ENCODE results near the gene RFX1.

DNA sequence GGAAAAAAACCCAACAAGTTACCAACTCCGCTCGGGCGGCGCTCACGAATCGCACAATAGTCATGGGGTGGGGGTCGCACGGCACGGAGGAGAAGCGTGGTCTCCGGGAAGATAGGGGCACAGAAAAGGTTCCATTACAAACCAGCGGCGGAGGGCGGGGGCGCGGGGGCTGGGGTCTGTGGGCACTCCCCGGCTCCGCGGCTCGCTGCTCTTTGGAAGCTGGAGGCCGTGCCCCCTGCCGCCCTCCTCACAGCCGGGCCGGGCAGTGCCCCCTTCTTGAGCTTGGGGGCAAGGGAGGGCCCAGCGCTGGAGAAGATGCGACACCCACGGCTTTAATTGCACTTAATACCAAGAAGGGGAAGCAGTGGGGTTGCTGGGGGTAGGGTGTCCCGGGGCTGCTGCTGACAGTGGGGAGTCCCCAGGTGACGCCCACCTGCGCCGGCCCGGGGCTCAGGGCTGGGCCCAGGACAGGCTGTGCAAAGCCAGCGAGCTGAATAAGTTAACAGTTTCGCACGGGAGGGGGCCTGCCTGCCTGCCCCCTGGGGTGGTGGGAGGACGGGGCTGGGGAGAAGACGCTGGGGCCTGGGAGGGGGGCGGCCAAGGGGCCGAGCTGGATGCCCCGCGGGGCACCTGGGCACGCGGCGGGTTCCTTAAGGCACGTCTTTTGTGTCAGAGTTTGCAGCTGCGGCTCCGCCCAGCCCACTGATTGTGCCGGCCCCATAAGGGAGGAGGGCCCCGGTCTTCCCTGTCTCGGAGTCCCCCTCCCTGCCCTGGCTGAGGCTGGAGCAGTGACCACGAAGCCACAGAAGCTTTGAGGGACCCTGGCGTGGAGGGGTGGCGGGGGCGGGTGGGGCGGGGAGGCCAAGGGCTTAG is 44.1 kb downstream of the RFX1 start:
- TF ChIP-seq CTCF (IDR thresholded peaks at IDR 0.05) (no peak), POLR2A (IDR thresholded peaks at IDR 0.05) (no peak)
